Measurements from ENCODE around the gene GK2.

GK2 gene

GRCh38 chr4:79408063-79408462, at the start of gene GK2:
GK2 (minus strand) TSS chr4:79408228; CDS start chr4:79408200, 28 bp downstream.
- DNase-seq (ENCODE audit: low read depth), result no peak

- no peak for DNase-seq (ENCODE audit: low read depth)
Observed at GRCh38 chr4:79455216-79455615, 47.2 kb upstream of the GK2 start.

DNA sequence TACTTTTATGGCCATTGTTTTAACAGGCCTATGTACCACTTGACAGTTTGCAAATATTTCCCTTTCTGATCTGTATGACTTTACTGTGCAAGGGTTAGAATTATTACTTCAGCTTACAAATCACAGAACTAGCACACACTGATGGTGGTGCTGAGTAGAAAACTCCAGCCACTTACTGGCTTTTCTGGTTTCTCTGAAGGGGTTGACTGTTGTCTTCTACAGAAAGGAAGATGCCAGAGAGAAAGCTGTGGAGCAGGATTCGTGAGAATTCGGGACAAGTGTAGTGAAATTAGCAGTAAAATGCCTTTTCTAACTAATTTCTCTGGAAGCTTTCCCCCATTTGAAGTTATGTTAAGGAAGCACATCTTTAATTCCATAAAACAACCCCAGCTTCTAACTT, 46.6 kb upstream of the GK2 start:
- no peak for DNase-seq (ENCODE audit: low read depth)

GRCh38 chr4:79450053-79450452, 42.0 kb upstream of the GK2 start:
- no peak for DNase-seq (ENCODE audit: low read depth)

DNA sequence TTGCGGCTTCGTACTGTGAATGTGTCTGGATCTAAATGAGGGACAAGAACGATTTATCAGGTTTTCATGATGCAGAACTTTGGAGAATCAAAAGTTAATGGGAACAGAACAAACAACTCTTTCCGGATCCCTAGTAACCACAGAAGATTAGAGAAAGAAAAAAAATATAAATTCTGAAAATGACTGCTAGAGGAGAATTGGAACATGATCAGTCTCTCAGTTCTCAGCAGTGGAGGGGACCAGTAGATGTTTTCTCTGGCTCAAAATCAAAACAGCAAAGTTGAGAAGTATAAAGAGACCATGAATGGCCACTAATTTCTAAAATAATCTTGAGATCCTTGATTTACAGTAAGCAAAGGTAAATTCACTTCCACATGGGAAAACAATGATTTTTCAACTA, 38.1 kb upstream of the GK2 start:
- no peak for DNase-seq (ENCODE audit: low read depth)

- no peak for DNase-seq (ENCODE audit: low read depth)
Observed at GRCh38 chr4:79445371-79445781, 37.3 kb upstream of the GK2 start.

DNA sequence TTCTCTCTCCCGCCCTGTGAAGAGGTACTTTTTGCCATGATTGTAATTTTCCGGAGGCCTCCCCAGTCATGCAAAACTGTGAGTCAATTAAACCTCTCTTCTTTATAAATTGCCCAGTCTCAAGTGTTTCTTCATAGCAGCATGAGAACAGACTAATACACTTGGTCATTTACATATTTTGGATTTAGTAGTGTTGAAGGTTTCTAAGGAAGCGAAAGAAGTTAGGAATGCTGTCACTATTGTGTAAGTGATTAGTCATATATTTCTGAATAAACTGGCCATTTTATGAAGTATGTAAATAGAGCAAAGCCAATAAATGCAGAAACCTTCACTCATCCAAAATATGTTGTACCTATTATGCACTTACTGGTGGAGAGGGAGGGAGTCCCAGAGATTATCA, 34.4 kb upstream of the GK2 start:
- DNase-seq (ENCODE audit: low read depth), result no peak

GRCh38 chr4:79439489-79439888, 31.5 kb upstream of the GK2 start:
- DNase-seq (ENCODE audit: low read depth), result no peak

GRCh38 chr4:79431839-79432238, 23.8 kb upstream of the GK2 start:
- DNase-seq (ENCODE audit: low read depth), result no peak

DNA sequence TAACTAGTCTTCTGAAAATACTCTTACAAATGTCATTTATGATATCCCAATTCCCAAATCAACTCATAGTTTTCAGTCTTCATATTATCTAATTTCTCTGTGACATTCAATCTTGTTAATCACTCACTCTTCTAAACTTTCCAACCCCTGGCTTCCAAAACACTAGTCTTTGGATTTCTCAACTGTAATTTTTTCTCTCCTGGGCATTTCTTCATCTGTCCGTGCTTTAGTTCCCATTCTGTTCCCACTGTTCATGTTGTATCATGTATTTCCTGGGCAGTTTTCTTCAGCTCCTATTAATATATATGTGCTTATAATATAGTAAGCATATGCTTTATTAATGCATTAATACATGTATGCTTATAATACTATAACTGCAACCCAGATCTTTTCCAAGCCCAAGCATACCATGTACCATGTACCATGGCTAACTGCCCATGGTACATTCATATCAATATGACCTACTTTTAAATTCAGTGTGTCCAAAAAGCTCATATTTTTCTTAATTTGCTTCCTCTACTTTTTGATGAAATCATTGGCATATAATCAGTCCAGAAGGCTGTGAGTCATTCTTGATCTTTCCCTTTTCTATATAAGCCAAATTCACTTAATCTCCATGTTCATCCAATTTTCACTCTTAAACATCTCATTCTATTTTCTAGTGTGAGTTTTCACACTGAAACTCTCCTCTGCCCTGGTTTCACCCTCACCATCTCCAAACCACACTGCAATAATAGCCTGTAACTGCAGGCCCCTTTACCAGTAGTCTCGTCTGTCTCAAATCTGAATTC, 21.3 kb upstream of the GK2 start:
- DNase-seq (ENCODE audit: low read depth), result no peak

- no peak for DNase-seq (ENCODE audit: low read depth)
Observed at GRCh38 chr4:79426989-79427388, 19.0 kb upstream of the GK2 start.

DNA sequence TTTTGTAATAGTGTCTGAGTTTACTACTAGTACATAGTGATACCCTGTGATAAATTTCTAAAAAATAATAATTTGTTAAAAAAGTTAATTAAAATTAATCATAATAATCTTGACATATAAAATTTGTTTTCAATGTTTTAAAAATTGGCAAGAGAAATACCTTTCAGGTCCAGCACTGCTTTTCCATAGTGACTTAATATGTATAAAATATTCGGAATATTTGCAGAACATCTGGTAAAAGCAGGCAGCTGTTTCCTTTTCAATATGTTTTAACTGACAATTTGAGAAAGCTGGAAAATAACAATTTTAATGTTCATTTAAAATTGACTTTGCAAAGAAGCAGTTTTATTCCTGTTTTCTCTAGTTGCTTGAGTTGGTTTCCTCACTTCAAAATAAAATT, 17.6 kb upstream of the GK2 start:
- no peak for DNase-seq (ENCODE audit: low read depth)

GRCh38 chr4:79421483-79421882, 13.5 kb upstream of the GK2 start:
- DNase-seq (ENCODE audit: low read depth), result no peak

- no peak for DNase-seq (ENCODE audit: low read depth)
Observed at GRCh38 chr4:79413886-79414285, 5.9 kb upstream of the GK2 start.

GRCh38 chr4:79413032-79413885, 5.2 kb upstream of the GK2 start:
- no peak for DNase-seq (ENCODE audit: low read depth)

GRCh38 chr4:79404666-79405065, 3.4 kb downstream of the GK2 start:
- DNase-seq (ENCODE audit: low read depth), result no peak

- DNase-seq (ENCODE audit: low read depth), result no peak
Observed at GRCh38 chr4:79403356-79403755, 4.7 kb downstream of the GK2 start.

DNA sequence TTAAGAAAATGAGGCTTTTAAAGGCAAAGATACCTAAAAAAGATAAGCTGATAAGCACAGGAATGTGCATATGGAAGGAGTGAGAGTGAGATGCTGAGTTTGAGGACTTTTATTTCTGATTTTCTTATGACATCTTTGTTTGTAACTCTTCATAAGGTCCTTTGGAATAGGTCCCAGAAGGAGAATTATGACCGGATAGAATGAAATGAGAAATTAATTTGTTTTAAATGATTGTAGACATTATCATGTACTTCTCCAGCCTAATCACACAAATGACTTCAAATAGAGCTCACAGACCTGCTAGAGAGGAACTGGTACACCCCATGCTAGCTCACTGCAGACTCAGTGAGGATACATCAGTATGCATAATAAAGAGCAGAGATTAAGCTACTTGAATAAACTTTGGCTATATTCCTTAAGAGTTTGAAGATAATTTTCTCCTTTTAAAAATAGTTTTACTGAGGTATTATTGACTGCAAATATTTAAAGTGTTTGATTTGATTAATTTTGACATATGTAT, 5.6 kb downstream of the GK2 start:
- no peak for DNase-seq (ENCODE audit: low read depth)

DNA sequence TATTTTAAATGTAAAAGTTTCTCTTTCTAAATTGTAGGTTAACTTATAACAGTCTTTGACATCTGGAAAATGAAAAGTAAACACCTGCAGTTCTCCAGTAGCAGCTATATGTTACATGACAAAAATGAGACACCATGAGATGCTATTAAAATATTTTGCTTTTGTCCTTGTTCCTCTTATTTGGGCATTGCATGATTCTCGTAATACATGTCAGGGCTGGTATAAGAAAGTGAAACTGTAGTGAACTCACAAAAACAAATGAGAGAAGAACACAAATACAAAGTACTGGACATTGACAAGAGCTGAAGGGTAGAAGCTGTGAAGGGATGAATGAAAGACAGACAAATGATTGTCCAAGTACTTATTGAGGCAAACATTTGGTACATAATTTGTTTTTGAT, 9.0 kb downstream of the GK2 start:
- no peak for DNase-seq (ENCODE audit: low read depth)

- DNase-seq (ENCODE audit: low read depth), result no peak
Observed at GRCh38 chr4:79397951-79398350, 10.1 kb downstream of the GK2 start.

DNA sequence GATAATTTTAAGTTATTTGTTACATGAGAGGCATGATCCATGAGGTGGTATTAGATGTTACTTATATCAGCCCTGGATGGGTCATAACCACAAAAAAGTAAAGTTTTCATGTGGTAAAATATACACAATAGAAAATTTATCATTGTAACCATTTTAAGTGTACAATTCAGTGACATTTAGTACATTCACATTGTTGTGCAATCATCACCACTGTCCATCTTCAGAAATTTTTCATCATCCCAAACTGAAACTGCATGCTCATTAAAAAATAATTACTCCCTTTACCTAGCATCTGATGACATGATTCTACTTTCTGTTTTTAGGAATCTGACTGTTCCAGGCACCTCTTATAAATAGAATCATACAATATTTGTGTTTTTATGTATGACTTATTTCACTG, 11.2 kb downstream of the GK2 start:
- DNase-seq (ENCODE audit: low read depth), result no peak

DNA sequence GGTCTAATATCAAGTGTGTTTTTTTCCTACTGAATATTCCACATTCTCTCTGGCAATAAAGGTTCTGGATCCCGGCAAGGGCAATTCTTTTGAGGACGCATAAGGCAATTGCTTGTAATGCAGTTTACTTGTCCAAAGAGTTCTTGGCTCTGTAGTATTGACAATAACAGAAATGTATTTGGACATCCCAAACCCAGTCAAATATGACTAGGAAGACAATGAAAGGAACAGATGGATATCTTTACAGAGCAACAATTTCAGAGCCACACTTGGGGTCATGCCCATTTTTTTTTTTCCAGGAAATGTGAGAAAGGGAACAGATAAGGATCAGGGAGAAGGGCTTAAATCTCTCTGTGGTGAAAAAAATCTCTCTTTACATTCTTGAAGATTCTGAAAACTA, 12.2 kb downstream of the GK2 start:
- no peak for DNase-seq (ENCODE audit: low read depth)

- DNase-seq (ENCODE audit: low read depth), result no peak
Observed at GRCh38 chr4:79390890-79391289, 17.1 kb downstream of the GK2 start.

Measured in activated T-cell treated with anti-CD3 and anti-CD28 coated beads for 24 hours (primary cell).